Esophagus muscularis mucosa (tissue), 4 donors: ENCODE measurements around the gene HSPA1L. TPM values are rescaled to one million over a fixed set of nuclear protein-coding genes. Genes with fewer than 3 reads are reported as not detected.
A peak's percentile ranks its signal among the peaks of the same experiment; 100 is the strongest.

Experiments used
- DNase-seq: peaks from one replicate; pipeline ENCODE4 v3.0.0-alpha.2; 2017; ENCODE audit errors: extremely low spot score
- H3K27ac ChIP-seq, 4 donors: fragments of 200-600 bp; sonication (generic); replicated peaks in 1 of 4; 1 replicate in 3 of 4; 2 replicates in 1 of 4; pipeline ENCODE4 v1.5.1; 2016 to 2019; ENCODE audit warnings: mild to moderate bottlenecking in 1 of 4
- H3K27me3 ChIP-seq, 4 donors: fragments of 200-600 bp; sonication (generic); one replicate each; pipeline versions ENCODE4 v1.5.1 to v1.6.0; 2016 to 2019
- H3K36me3 ChIP-seq, 4 donors: fragments of 200-600 bp; sonication (generic); one replicate each; pipeline ENCODE4 v1.5.1; 2016 to 2019
- H3K4me1 ChIP-seq, 4 donors: fragments of 200-600 bp; sonication (generic); one replicate each; pipeline ENCODE4 v1.5.1; 2016 to 2019
- H3K4me3 ChIP-seq, 4 donors: fragments of 200-600 bp; sonication (generic); 1 replicate in 2 of 4; 2 replicates in 2 of 4; pipeline ENCODE4 v1.5.1; 2016 to 2019; ENCODE audit warnings: mild to moderate bottlenecking in 4 of 4, moderate library complexity in 1 of 4
- H3K9me3 ChIP-seq, 4 donors: fragments of 200-600 bp; sonication (generic); 1 replicate in 3 of 4; 2 replicates in 1 of 4; pipeline ENCODE4 v1.5.1; 2016 to 2019
- CTCF ChIP-seq, 3 experiments: fragments of 200-600 bp in 2 of 3; fragments of 450-650 bp in 1 of 3; sonication (generic) in 2 of 3; IDR thresholded peaks; one replicate each; pipeline ENCODE4 v1.5.1; 2017 to 2019; ENCODE audit warnings: antibody characterized with exemption in 3 of 3, mild to moderate bottlenecking in 2 of 3, moderate library complexity in 1 of 3
- EP300 ChIP-seq: sonication (generic); formaldehyde crosslinking; IDR thresholded peaks from one replicate; pipeline ENCODE4 v1.6.1; 2017; ENCODE audit warnings: antibody characterized with exemption
- POLR2A ChIP-seq: fragments of 450-650 bp; IDR thresholded peaks from one replicate; pipeline ENCODE4 v1.6.1; 2017; ENCODE audit warnings: antibody characterized with exemption, moderate library complexity, mild to moderate bottlenecking, low read depth
- POLR2AphosphoS5 ChIP-seq, 2 donors: sonication (generic); formaldehyde crosslinking; IDR thresholded peaks; one replicate each; pipeline ENCODE4 v1.6.1; 2017; ENCODE audit warnings: antibody characterized with exemption in 2 of 2
- WGBS: methylation state at CpG from one replicate; pipeline ENCODE4 v1.1.5; 2018; 5-methylcytosine and 5-hydroxymethylcytosine counted together
- intact Hi-C: fragments of 100-400 bp; cut with DNase I; formaldehyde crosslinking; loops from one replicate; pipeline ENCODE4 v1.15.1; 2023
- total RNA-seq, 4 donors: library from RNA; depleted of rRNA; stranded (reverse); fragments of >200 nt; gene quantifications; one replicate each; pipeline versions ENCODE4 v1.1.0 to v1.2.1, GENCODE V29; 2016

The HSPA1L gene
- total RNA-seq, 4 donors from 2014 or later, result 1.2 to 3.7 (median 2.6) TPM

- intact Hi-C loops, result no loop called here
- TF ChIP-seq EP300 (no peak), CTCF (IDR thresholded peaks at IDR 0.05) (no peak), POLR2A (no peak), POLR2AphosphoS5 (IDR thresholded peaks at IDR 0.05) (no peak)
- peaks cover 36 to 56% (median 45%) of the 10 kb centered on the region in 4 donors for H3K36me3 ChIP-seq
Observed at GRCh38 chr6:31837369-31838113, 22.5 kb upstream of the HSPA1L start.

GRCh38 chr6:31836474-31837368 is 21.6 kb upstream of the HSPA1L start:
- H3K36me3 ChIP-seq, result peaks cover 36 to 50% (median 45%) of the 10 kb centered on the region in 4 donors
- 29% methylated on average over 12 of the region's 12 CpGs for WGBS
- no peaks in the 10 kb centered on the region for H3K9me3 ChIP-seq
- H3K4me3 ChIP-seq, result peak overlapping the region; percentile 72 to 94 (median 82)
- peaks cover 45 to 64% (median 64%) of the 10 kb centered on the region in 4 donors for H3K4me1 ChIP-seq
- no peak for DNase-seq
- TF ChIP-seq CTCF (IDR thresholded peaks at IDR 0.05), result no peak
- TF ChIP-seq POLR2AphosphoS5 (IDR thresholded peaks at IDR 0.05), result no peak
- TF ChIP-seq EP300, result no peak
- TF ChIP-seq POLR2A, result no peak
- intact Hi-C loops, result no loop called here
- peak overlapping the region; percentile 93 to 97 (median 95) for H3K27ac ChIP-seq
- H3K27me3 ChIP-seq, result no peaks in the 10 kb centered on the region

More at GRCh38 chr6:31837369-31838113, 22.5 kb upstream of the HSPA1L start:
- H3K27ac ChIP-seq, result peak overlapping the region; percentile 93 to 97 (median 95)
- no peak for DNase-seq
- peak overlapping the region in 1 of 4 donors; percentile 72 for H3K4me3 ChIP-seq
- H3K4me1 ChIP-seq, result peaks cover 45 to 56% (median 56%) of the 10 kb centered on the region in 4 donors
- H3K27me3 ChIP-seq, result no peaks in the 10 kb centered on the region
- WGBS, result 36% methylated on average over 1 of the region's 1 CpG
- no peaks in the 10 kb centered on the region for H3K9me3 ChIP-seq

- Histone ChIP-seq H3K27ac (peak overlapping the region; percentile 93 to 97 (median 95)), H3K4me1 (peaks cover 52 to 71% (median 70%) of the 10 kb centered on the region in 4 donors), H3K27me3 (no peaks in the 10 kb centered on the region), H3K4me3 (peak overlapping the region; percentile 72 to 94 (median 82)), H3K9me3 (no peaks in the 10 kb centered on the region), H3K36me3 (peaks cover 36 to 45% (median 42%) of the 10 kb centered on the region in 4 donors)
- no peak for DNase-seq
- intact Hi-C loops, result no loop called here
- WGBS, result 25% methylated on average over 14 of the region's 14 CpGs
- TF ChIP-seq POLR2A (no peak), CTCF (IDR thresholded peaks at IDR 0.05) (no peak), POLR2AphosphoS5 (IDR thresholded peaks at IDR 0.05) (no peak), EP300 (no peak)
Observed at GRCh38 chr6:31836047-31836473, 21.0 kb upstream of the HSPA1L start.

- Histone ChIP-seq H3K27ac (peak overlapping the region; percentile 93 to 97 (median 95)), H3K27me3 (no peaks in the 10 kb centered on the region), H3K4me3 (peak overlapping the region; percentile 72 to 94 (median 82)), H3K4me1 (peaks cover 60 to 79% (median 75%) of the 10 kb centered on the region in 4 donors), H3K9me3 (no peaks in the 10 kb centered on the region), H3K36me3 (peaks cover 25 to 33% (median 28%) of the 10 kb centered on the region in 4 donors)
- DNase-seq, result peak; percentile 97
- intact Hi-C loops, result loop anchor here (5.0 kb wide), 3 partner anchors 42 to 152 kb away; partner anchors contain the start of gene LY6G5C
- WGBS, result under 1% methylated on average over 45 of the region's 59 CpGs
- TF ChIP-seq CTCF (IDR thresholded peaks at IDR 0.05) (peak in 1 of 3 experiments; percentile 15), POLR2AphosphoS5 (IDR thresholded peaks at IDR 0.05) (peak; percentile 65 to 75), EP300 (no peak), POLR2A (peak; percentile 52)
Observed at GRCh38 chr6:31834367-31835250, 19.5 kb upstream of the HSPA1L start.
